ENCODE data around the gene GLI2.

The GLI2 gene

GRCh38 chr2:120759543-120760331 lies 24.1 kb downstream of the GLI2 start:
- TF ChIP-seq, protein P1, sequence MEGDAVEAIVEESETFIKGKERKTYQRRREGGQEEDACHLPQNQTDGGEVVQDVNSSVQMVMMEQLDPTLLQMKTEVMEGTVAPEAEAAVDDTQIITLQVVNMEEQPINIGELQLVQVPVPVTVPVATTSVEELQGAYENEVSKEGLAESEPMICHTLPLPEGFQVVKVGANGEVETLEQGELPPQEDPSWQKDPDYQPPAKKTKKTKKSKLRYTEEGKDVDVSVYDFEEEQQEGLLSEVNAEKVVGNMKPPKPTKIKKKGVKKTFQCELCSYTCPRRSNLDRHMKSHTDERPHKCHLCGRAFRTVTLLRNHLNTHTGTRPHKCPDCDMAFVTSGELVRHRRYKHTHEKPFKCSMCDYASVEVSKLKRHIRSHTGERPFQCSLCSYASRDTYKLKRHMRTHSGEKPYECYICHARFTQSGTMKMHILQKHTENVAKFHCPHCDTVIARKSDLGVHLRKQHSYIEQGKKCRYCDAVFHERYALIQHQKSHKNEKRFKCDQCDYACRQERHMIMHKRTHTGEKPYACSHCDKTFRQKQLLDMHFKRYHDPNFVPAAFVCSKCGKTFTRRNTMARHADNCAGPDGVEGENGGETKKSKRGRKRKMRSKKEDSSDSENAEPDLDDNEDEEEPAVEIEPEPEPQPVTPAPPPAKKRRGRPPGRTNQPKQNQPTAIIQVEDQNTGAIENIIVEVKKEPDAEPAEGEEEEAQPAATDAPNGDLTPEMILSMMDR (conservative IDR thresholded peaks at IDR 0.05), result no peak
- no peak overlapping the region for H3K27ac ChIP-seq

- TF ChIP-seq, protein P1 (conservative IDR thresholded peaks at IDR 0.05), result no peak
Measured at GRCh38 chr2:120760446-120761135, 24.9 kb downstream of the GLI2 start.

GRCh38 chr2:120761164-120761861 lies 25.6 kb downstream of the GLI2 start:
- no peak overlapping the region for H3K27ac ChIP-seq
- TF ChIP-seq, protein P1 (conservative IDR thresholded peaks at IDR 0.05), result no peak

More at GRCh38 chr2:120760446-120761135, 24.9 kb downstream of the GLI2 start:
- no peak overlapping the region for H3K27ac ChIP-seq

- H3K27ac ChIP-seq, result no peak overlapping the region
- TF ChIP-seq, protein P1 (conservative IDR thresholded peaks at IDR 0.05), result no peak
Measured at GRCh38 chr2:120761911-120762310, 26.2 kb downstream of the GLI2 start.

- no peak overlapping the region for H3K27ac ChIP-seq
- TF ChIP-seq, protein P1 (conservative IDR thresholded peaks at IDR 0.05), result no peak
Measured at GRCh38 chr2:120762341-120763061, 26.8 kb downstream of the GLI2 start.

GRCh38 chr2:120763508-120763907 lies 27.8 kb downstream of the GLI2 start:
- TF ChIP-seq, protein P1 (conservative IDR thresholded peaks at IDR 0.05), result no peak
- H3K27ac ChIP-seq, result no peak overlapping the region

Data from VCaP (cell line).